OCI-LY3 (cell line): Measurements from ENCODE around the gene ABCG8.

Experiments
- H2AFZ ChIP-seq: fragments of 200-600, 300-600 bp; shearing (Covaris generic); 2 replicates; pipeline ENCODE4 v1.6.0; 2014; ENCODE audit warnings: antibody characterized with exemption, low read depth, low read length
- H3K27ac ChIP-seq: fragments of 200-600, 300-600 bp; sonication (generic); 2 replicates; pipeline ENCODE4 v1.5.1; 2014; ENCODE audit warnings: mild to moderate bottlenecking, low read length, moderate library complexity, mixed read lengths
- H3K27me3 ChIP-seq: fragments of 200-600, 300-600 bp; sonication (generic); 2 replicates; pipeline ENCODE4 v1.6.1; 2014; ENCODE audit warnings: low read depth, low read length, mixed read lengths
- H3K36me3 ChIP-seq: fragments of 200-600, 300-600 bp; sonication (generic); replicated peaks from 2 replicates; pipeline ENCODE3; 2014; ENCODE audit warnings: low read depth, low read length, mixed read lengths
- H3K4me1 ChIP-seq: fragments of 300-600, 200-600 bp; sonication (generic); 2 replicates; pipeline ENCODE4 v1.6.1; 2014; ENCODE audit warnings: low read length, mixed read lengths
- H3K4me2 ChIP-seq: fragments of 200-600, 300-600 bp; sonication (generic); 2 replicates; pipeline ENCODE4 v1.6.1; 2014; ENCODE audit warnings: low read length, mixed read lengths
- H3K4me3 ChIP-seq: fragments of 300-600, 200-600 bp; sonication (generic); 2 replicates; pipeline ENCODE4 v1.5.1; 2014; ENCODE audit warnings: antibody characterized with exemption, mild to moderate bottlenecking, low read length, moderate library complexity
- H3K79me2 ChIP-seq: fragments of 300-600, 200-600 bp; shearing (Covaris generic); 2 replicates; pipeline ENCODE4 v1.6.1; 2014; ENCODE audit warnings: mild to moderate bottlenecking, low read length, mixed read lengths
- H3K9ac ChIP-seq: fragments of 300-600, 200-600 bp; shearing (Covaris generic); 2 replicates; pipeline ENCODE4 v1.6.0; 2014; ENCODE audit warnings: mild to moderate bottlenecking, low read length, moderate library complexity
- H3K9me3 ChIP-seq: fragments of 200-600, 300-600 bp; shearing (Covaris generic); 2 replicates; pipeline ENCODE4 v1.6.1; 2014; ENCODE audit warnings: low read length, mixed read lengths; ENCODE audit not compliant: insufficient read depth
- H4K20me1 ChIP-seq: fragments of 200-600, 300-600 bp; sonication (generic); 2 replicates; pipeline ENCODE4 v1.6.1; 2016; ENCODE audit warnings: low read length, mixed read lengths; ENCODE audit not compliant: insufficient read depth
- CTCF ChIP-seq: fragments of 200-600, 300-600 bp; sonication (generic); IDR thresholded peaks from 2 replicates; pipeline ENCODE4 v1.5.1; 2014; ENCODE audit warnings: antibody characterized with exemption, low read length, low read depth
- EZH2phosphoT487 ChIP-seq: fragments of 200-600 bp; shearing (Covaris generic); IDR thresholded peaks from 2 replicates; pipeline ENCODE4 v1.6.1; 2018; ENCODE audit warnings: antibody characterized with exemption, mixed run types, low read depth

ABCG8 gene

GRCh38 chr2:43845181-43845580, 6.4 kb downstream of the ABCG8 start:
- H3K27ac ChIP-seq = no peak overlapping the region

GRCh38 chr2:43846140-43846793, 7.5 kb downstream of the ABCG8 start:
- no peaks in the 10 kb centered on the region for H3K36me3 ChIP-seq

More at GRCh38 chr2:43845181-43845580, 6.4 kb downstream of the ABCG8 start:
- Histone ChIP-seq H2AFZ (no peak overlapping the region), H3K79me2 (no peaks in the 10 kb centered on the region), H3K9ac (no peak overlapping the region), H3K4me2 (no peak overlapping the region), H4K20me1 (no peaks in the 10 kb centered on the region), H3K4me1 (no peaks in the 10 kb centered on the region), H3K36me3 (no peaks in the 10 kb centered on the region), H3K27me3 (no peaks in the 10 kb centered on the region), H3K4me3 (no peak overlapping the region), H3K9me3 (no peaks in the 10 kb centered on the region)
- TF ChIP-seq EZH2phosphoT487 (no peak), CTCF (no peak)

GRCh38 chr2:43848214-43848613, 9.4 kb downstream of the ABCG8 start:
- no peaks in the 10 kb centered on the region for H3K79me2 ChIP-seq
- no peak overlapping the region for H3K4me2 ChIP-seq
- no peaks in the 10 kb centered on the region for H3K36me3 ChIP-seq
- no peaks in the 10 kb centered on the region for H3K27me3 ChIP-seq
- no peaks in the 10 kb centered on the region for H3K4me1 ChIP-seq
- no peaks in the 10 kb centered on the region for H4K20me1 ChIP-seq
- no peaks in the 10 kb centered on the region for H3K9me3 ChIP-seq
- TF ChIP-seq CTCF (no peak), EZH2phosphoT487 (no peak)
- H3K9ac ChIP-seq = no peak overlapping the region
- no peak overlapping the region for H3K4me3 ChIP-seq
- no peak overlapping the region for H2AFZ ChIP-seq
- H3K27ac ChIP-seq = no peak overlapping the region

More at GRCh38 chr2:43846140-43846793, 7.5 kb downstream of the ABCG8 start:
- Histone ChIP-seq H4K20me1 (no peaks in the 10 kb centered on the region), H2AFZ (no peak overlapping the region), H3K79me2 (no peaks in the 10 kb centered on the region), H3K27me3 (no peaks in the 10 kb centered on the region), H3K9me3 (no peaks in the 10 kb centered on the region), H3K9ac (no peak overlapping the region), H3K4me3 (no peak overlapping the region), H3K4me2 (no peak overlapping the region), H3K27ac (no peak overlapping the region), H3K4me1 (no peaks in the 10 kb centered on the region)
- no peak for TF ChIP-seq EZH2phosphoT487
- no peak for TF ChIP-seq CTCF

- Histone ChIP-seq H3K4me3 (no peak overlapping the region), H3K36me3 (no peaks in the 10 kb centered on the region), H4K20me1 (no peaks in the 10 kb centered on the region), H3K79me2 (no peaks in the 10 kb centered on the region), H3K4me2 (no peak overlapping the region), H3K27ac (no peak overlapping the region), H3K9me3 (no peaks in the 10 kb centered on the region), H2AFZ (no peak overlapping the region), H3K27me3 (peaks cover 15% of the 10 kb centered on the region), H3K4me1 (no peaks in the 10 kb centered on the region), H3K9ac (no peak overlapping the region)
- TF ChIP-seq EZH2phosphoT487 = no peak
- TF ChIP-seq CTCF = no peak
Observed at GRCh38 chr2:43851011-43851980, 12.5 kb downstream of the ABCG8 start.
